Fibroblast of lung (primary cell): ENCODE results near the gene CAMK1G. TPM values are rescaled to one million over a fixed set of nuclear protein-coding genes. Genes with fewer than 3 reads are reported as not detected.
A peak's percentile ranks its signal among the peaks of the same experiment; 100 is the strongest.

Source experiments
- DNase-seq, 2 donors: peaks; one replicate each; pipeline versions ENCODE4 v3.0.0 to v3.0.0-alpha.2; 2010; ENCODE audit warnings: low read depth in 2 of 2
- H2AFZ ChIP-seq: 2 replicates; pipeline ENCODE4 v1.5.1; 2012; ENCODE audit warnings: low read length, control low read depth, inconsistent platforms
- H3K27ac ChIP-seq: 2 replicates; pipeline ENCODE4 v1.5.1; 2011; ENCODE audit warnings: low read length, control low read depth; ENCODE audit not compliant: insufficient read depth
- H3K27me3 ChIP-seq: 2 replicates; pipeline ENCODE4 v1.5.1; 2011; ENCODE audit warnings: mild to moderate bottlenecking, low read length; ENCODE audit not compliant: control insufficient read depth, insufficient read depth
- H3K36me3 ChIP-seq: 2 replicates; pipeline ENCODE4 v1.5.1; 2011; ENCODE audit warnings: low read length; ENCODE audit not compliant: control insufficient read depth, insufficient read depth
- H3K4me1 ChIP-seq: 2 replicates; pipeline ENCODE4 v1.5.1; 2011; ENCODE audit warnings: low read length; ENCODE audit not compliant: control insufficient read depth, insufficient read depth; ENCODE audit errors: extremely low read depth
- H3K4me2 ChIP-seq: 2 replicates; pipeline ENCODE4 v1.5.1; 2011; ENCODE audit warnings: low read length, control low read depth; ENCODE audit not compliant: insufficient read depth; ENCODE audit errors: extremely low read depth
- H3K4me3 ChIP-seq, 4 experiments: fragments of 200-600 bp in 1 of 4; sonication (generic) in 1 of 4; replicated peaks in 1 of 4; 2 replicates each; pipeline ENCODE4 v1.5.1; 2011 to 2016; ENCODE audit warnings: low read length in 4 of 4, low read depth in 3 of 4, mild to moderate bottlenecking in 3 of 4, control low read depth in 2 of 4, inconsistent platforms in 1 of 4, mixed read lengths in 1 of 4; ENCODE audit not compliant: insufficient read depth in 1 of 4; ENCODE audit errors: control extremely low read depth in 1 of 4
- H3K79me2 ChIP-seq: 2 replicates; pipeline ENCODE4 v1.5.1; 2012; ENCODE audit warnings: mild to moderate bottlenecking, low read length, inconsistent platforms; ENCODE audit not compliant: control insufficient read depth, insufficient read depth
- H3K9ac ChIP-seq: 2 replicates; pipeline ENCODE4 v1.5.1; 2011; ENCODE audit warnings: mild to moderate bottlenecking, low read length, control low read depth; ENCODE audit not compliant: insufficient read depth
- H3K9me3 ChIP-seq: 2 replicates; pipeline ENCODE4 v1.5.1; 2012; ENCODE audit warnings: low read depth, low read length; ENCODE audit not compliant: control insufficient read depth, insufficient read depth
- H4K20me1 ChIP-seq: 2 replicates; pipeline ENCODE4 v1.5.1; 2011; ENCODE audit warnings: low read length; ENCODE audit not compliant: control insufficient read depth, insufficient read depth; ENCODE audit errors: extremely low read depth
- CTCF ChIP-seq, 2 donors: IDR thresholded peaks in 1 of 2; conservative IDR thresholded peaks in 1 of 2; 1 replicate in 1 of 2; 2 replicates in 1 of 2; pipeline ENCODE4 v1.5.1; 2011 to 2012; ENCODE audit warnings: low read length in 2 of 2, control low read depth in 1 of 2, inconsistent platforms in 1 of 2, low read depth in 1 of 2, mild to moderate bottlenecking in 1 of 2
- EZH2 ChIP-seq: IDR thresholded peaks from 2 replicates; pipeline ENCODE4 v1.5.1; 2012; ENCODE audit warnings: low read length, control low read depth, mild to moderate bottlenecking; ENCODE audit errors: missing control alignments
- polyA plus RNA-seq, 2 donors: library from polyadenylated mRNA; depleted of rRNA in 1 of 2; stranded (reverse) in 1 of 2; unstranded in 1 of 2; fragments of >200 nt; gene quantifications; 2 replicates each; pipeline ENCODE4 v1.2.1, GENCODE V29; 2011 to 2012; ENCODE audit warnings: missing spikeins in 1 of 2
- total RNA-seq: library from RNA; depleted of rRNA; stranded (reverse); fragments of >200 nt; gene quantifications from 2 replicates; pipeline ENCODE4 v1.2.1, GENCODE V29; 2014

The CAMK1G gene
- total and polyA plus RNA-seq, 2 donors (not counting 1 experiment from before 2014, with no cell fraction given), result 0.96 to 1.7 TPM

DNA sequence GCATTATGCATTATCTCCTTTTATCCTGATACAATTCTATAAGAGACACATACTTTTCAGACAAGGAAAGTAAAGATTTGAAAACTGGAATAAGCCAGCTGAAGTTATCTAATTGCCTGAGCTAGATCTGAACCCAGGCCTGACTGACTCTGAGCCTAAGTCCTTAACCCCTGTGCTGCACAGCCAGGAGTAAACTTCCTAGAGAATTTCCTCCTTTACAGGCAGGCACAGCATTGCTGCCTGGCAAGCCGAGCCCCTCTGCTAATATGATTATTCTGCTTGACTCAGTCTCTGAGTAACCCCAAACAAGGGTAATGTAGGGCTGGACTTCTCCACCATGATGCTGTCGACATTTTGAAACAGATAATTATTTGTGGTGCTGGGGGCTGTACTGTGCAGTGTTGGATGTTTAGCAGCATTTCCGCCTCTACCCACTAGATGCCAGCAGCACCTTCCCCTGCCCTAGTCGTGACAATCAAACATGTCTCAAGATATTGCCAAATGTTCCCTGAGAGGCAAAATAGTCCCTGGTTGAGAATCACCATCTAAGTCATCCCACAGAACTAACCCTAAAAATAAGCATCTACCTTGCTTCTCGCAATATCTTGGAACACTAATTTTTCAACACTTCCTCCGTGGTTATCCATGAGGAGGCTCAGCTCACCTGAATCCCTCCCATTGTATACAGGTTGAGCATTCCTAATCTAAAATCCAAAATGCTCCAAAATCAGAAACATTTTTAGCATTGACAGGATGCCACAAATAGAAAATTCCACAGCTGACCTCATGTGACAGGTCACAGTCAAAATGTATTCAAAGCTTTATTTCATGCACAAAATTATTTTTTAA is 18.5 kb downstream of the CAMK1G start:
- TF ChIP-seq CTCF (conservative IDR thresholded peaks at IDR 0.05 in 1 of 2, IDR thresholded peaks at IDR 0.05 in 1 of 2; ENCODE audit: low read depth in 1 of 2, low read length in 2 of 2) (peak; percentile 82 to 92), EZH2 (no peak)
- H3K4me3 ChIP-seq, result no peak overlapping the region
- H3K4me2 ChIP-seq, result no peak overlapping the region
- peak; percentile 20 to 74 for DNase-seq
- H3K27me3 ChIP-seq, result no peaks in the 10 kb centered on the region
- H3K27ac ChIP-seq, result no peak overlapping the region
- no peak overlapping the region for H3K9ac ChIP-seq
- no peak overlapping the region for H2AFZ ChIP-seq
- H3K4me1 ChIP-seq, result no peaks in the 10 kb centered on the region
- H3K36me3 ChIP-seq, result no peaks in the 10 kb centered on the region
- no peaks in the 10 kb centered on the region for H3K9me3 ChIP-seq
- H4K20me1 ChIP-seq, result no peaks in the 10 kb centered on the region
- no peaks in the 10 kb centered on the region for H3K79me2 ChIP-seq

DNA sequence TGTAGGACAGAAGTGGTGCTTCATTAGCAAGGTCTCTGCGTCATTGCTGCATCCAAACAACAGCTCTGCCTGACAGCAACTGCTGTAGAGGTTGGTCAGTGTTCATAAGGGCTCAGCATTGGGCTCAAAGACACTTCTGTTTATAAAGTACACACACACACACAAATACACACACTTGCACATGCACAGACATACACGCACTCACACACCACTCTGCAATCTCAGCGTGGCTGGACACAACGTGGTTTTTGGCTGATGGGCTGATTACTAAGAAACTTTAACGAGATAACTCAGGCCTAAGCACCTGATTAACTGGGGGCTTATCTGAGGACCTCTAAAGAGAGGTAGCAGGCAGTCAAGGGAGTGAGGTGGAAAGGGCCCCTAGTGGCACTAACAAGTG is 20.4 kb downstream of the CAMK1G start:
- Histone ChIP-seq H3K36me3 (no peaks in the 10 kb centered on the region), H3K79me2 (no peaks in the 10 kb centered on the region), H3K9ac (no peak overlapping the region), H3K9me3 (no peaks in the 10 kb centered on the region), H3K4me2 (no peak overlapping the region), H3K4me1 (no peaks in the 10 kb centered on the region), H3K4me3 (no peak overlapping the region), H3K27ac (no peak overlapping the region), H2AFZ (no peak overlapping the region), H4K20me1 (no peaks in the 10 kb centered on the region), H3K27me3 (no peaks in the 10 kb centered on the region)
- TF ChIP-seq CTCF (conservative IDR thresholded peaks at IDR 0.05 in 1 of 2, IDR thresholded peaks at IDR 0.05 in 1 of 2; ENCODE audit: low read depth in 1 of 2, low read length in 2 of 2) (no peak), EZH2 (no peak)
- no peak for DNase-seq

GRCh38 chr1:209607102-209607794 is 23.7 kb downstream of the CAMK1G start:
- Histone ChIP-seq H4K20me1 (no peaks in the 10 kb centered on the region), H3K36me3 (no peaks in the 10 kb centered on the region), H3K4me3 (no peak overlapping the region), H3K4me2 (no peak overlapping the region), H3K9ac (no peak overlapping the region), H3K27me3 (no peaks in the 10 kb centered on the region), H3K9me3 (no peaks in the 10 kb centered on the region), H3K27ac (no peak overlapping the region), H2AFZ (no peak overlapping the region), H3K79me2 (no peaks in the 10 kb centered on the region), H3K4me1 (no peaks in the 10 kb centered on the region)
- TF ChIP-seq CTCF (conservative IDR thresholded peaks at IDR 0.05 in 1 of 2, IDR thresholded peaks at IDR 0.05 in 1 of 2; ENCODE audit: low read depth in 1 of 2, low read length in 2 of 2) (no peak), EZH2 (no peak)
- DNase-seq, result peak in 1 of 2 donors; percentile 28
